Measurements from ENCODE around the gene DIAPH2. TPM values are rescaled to one million over a fixed set of nuclear protein-coding genes. Genes with fewer than 3 reads are reported as not detected.

The DIAPH2 gene
- total RNA-seq, 2 donors from 2014 or later = 15.2 to 23.3 TPM

GRCh38 chrX:97553833-97554232 is 869.2 kb downstream of the DIAPH2 start:
- WGBS, 2 donors = 85 to 93% methylated on average over 2 of the region's 2 CpGs
- Histone ChIP-seq H3K9me3 (no peaks in the 10 kb centered on the region), H3K27me3 (no peaks in the 10 kb centered on the region), H3K4me1 (no peaks in the 10 kb centered on the region), H3K4me3 (no peak overlapping the region), H3K36me3 (replicated peaks in 1 of 2; ENCODE audit: insufficient read depth in 1 of 2, low read depth in 2 of 2) (no peaks in the 10 kb centered on the region), H3K27ac (no peak overlapping the region)
- DNase-seq (no peak), ATAC-seq (no peak)
- TF ChIP-seq CTCF (IDR thresholded peaks at IDR 0.05) = no peak
- no peak for TF ChIP-seq POLR2A (IDR thresholded peaks at IDR 0.05)
- intact Hi-C loops (cut with DNase I) = no loop called here

- Histone ChIP-seq H3K4me1 (no peaks in the 10 kb centered on the region), H3K27me3 (no peaks in the 10 kb centered on the region), H3K9me3 (no peaks in the 10 kb centered on the region), H3K36me3 (replicated peaks in 1 of 2; ENCODE audit: insufficient read depth in 1 of 2, low read depth in 2 of 2) (no peaks in the 10 kb centered on the region), H3K4me3 (no peak overlapping the region), H3K27ac (no peak overlapping the region)
- DNase-seq = no peak
- intact Hi-C loops (cut with DNase I) = no loop called here
- 92 to 97% methylated on average over 3 of the region's 3 CpGs for WGBS, 2 donors
- no peak for TF ChIP-seq POLR2A (IDR thresholded peaks at IDR 0.05)
- no peak for TF ChIP-seq CTCF (IDR thresholded peaks at IDR 0.05)
- no peak for ATAC-seq
These were observed 871.7 kb downstream of the DIAPH2 start for GRCh38 chrX:97556359-97556758.

GRCh38 chrX:97563531-97564133 is 879.0 kb downstream of the DIAPH2 start:
- Histone ChIP-seq H3K27me3 (no peaks in the 10 kb centered on the region), H3K27ac (peak overlapping the region in 1 of 4 donors; percentile 18), H3K4me1 (no peaks in the 10 kb centered on the region), H3K9me3 (no peaks in the 10 kb centered on the region), H3K36me3 (replicated peaks in 1 of 2; ENCODE audit: insufficient read depth in 1 of 2, low read depth in 2 of 2) (no peaks in the 10 kb centered on the region), H3K4me3 (no peak overlapping the region)
- intact Hi-C loops (cut with DNase I) = no loop called here
- WGBS, 2 donors = 25 to 60% methylated on average over 4 of the region's 4 CpGs
- DNase-seq (peak in 2 of 4 donors; percentile 7 to 28), ATAC-seq (peak; percentile 33)
- TF ChIP-seq POLR2A (IDR thresholded peaks at IDR 0.05) (no peak), CTCF (IDR thresholded peaks at IDR 0.05) (no peak)

GRCh38 chrX:97564496-97564895 is 879.9 kb downstream of the DIAPH2 start:
- Histone ChIP-seq H3K27me3 (no peaks in the 10 kb centered on the region), H3K36me3 (replicated peaks in 1 of 2; ENCODE audit: insufficient read depth in 1 of 2, low read depth in 2 of 2) (no peaks in the 10 kb centered on the region), H3K4me3 (no peak overlapping the region), H3K27ac (no peak overlapping the region), H3K9me3 (no peaks in the 10 kb centered on the region), H3K4me1 (no peaks in the 10 kb centered on the region)
- intact Hi-C loops (cut with DNase I) = no loop called here
- ATAC-seq (no peak), DNase-seq (no peak)
- TF ChIP-seq CTCF (IDR thresholded peaks at IDR 0.05) (no peak), POLR2A (IDR thresholded peaks at IDR 0.05) (no peak)
- WGBS, 2 donors = 88 to 100% methylated on average over 2 of the region's 2 CpGs

- DNase-seq = no peak
- Histone ChIP-seq H3K4me1 (no peaks in the 10 kb centered on the region), H3K27me3 (no peaks in the 10 kb centered on the region), H3K4me3 (no peak overlapping the region), H3K27ac (no peak overlapping the region), H3K36me3 (replicated peaks in 1 of 2; ENCODE audit: insufficient read depth in 1 of 2, low read depth in 2 of 2) (no peaks in the 10 kb centered on the region), H3K9me3 (no peaks in the 10 kb centered on the region)
- ATAC-seq = no peak
- intact Hi-C loops (cut with DNase I) = no loop called here
- WGBS, 2 donors = 90 to 92% methylated on average over 5 of the region's 5 CpGs
- no peak for TF ChIP-seq POLR2A (IDR thresholded peaks at IDR 0.05)
- no peak for TF ChIP-seq CTCF (IDR thresholded peaks at IDR 0.05)
These were observed 902.5 kb downstream of the DIAPH2 start for GRCh38 chrX:97587171-97587570.

Data from body of pancreas (tissue), 4 donors.